ENCODE measurements around the gene TENM3. TPM values are rescaled to one million over a fixed set of nuclear protein-coding genes. Genes with fewer than 3 reads are reported as not detected.

The TENM3 gene
- total RNA-seq, 2 experiments from 2014 or later, result not detected

GRCh38 chr4:182228991-182229577 is 14.1 kb upstream of the TENM3 start:
- Mint-ChIP-seq H3K4me3 (no peak overlapping the region), H3K9me3 (no peaks in the 10 kb centered on the region), H3K27ac (no peak overlapping the region), H3K27me3 (no peaks in the 10 kb centered on the region), H3K4me1 (ENCODE audit: low read depth) (no peaks in the 10 kb centered on the region), H3K36me3 (ENCODE audit: low read depth) (no peaks in the 10 kb centered on the region)
- H3K9me3 ChIP-seq (ENCODE audit: control insufficient read depth in 1 of 2, insufficient read depth in 1 of 2, low read length in 2 of 2), result peaks cover 0 to 5% of the 10 kb centered on the region in 2 experiments
- ChIA-PET CTCF (no interaction called here), POLR2A (no interaction called here)
- no peak overlapping the region for H3K4me3 ChIP-seq (ENCODE audit: low read length)
- ATAC-seq (ENCODE audit: poor library complexity) (no peak), DNase-seq (no peak)
- no peak for TF ChIP-seq CTCF (IDR thresholded peaks at IDR 0.05)
- H3K4me1 ChIP-seq (ENCODE audit: insufficient read depth, low read length), result no peaks in the 10 kb centered on the region
- no peak overlapping the region for H3K27ac ChIP-seq (ENCODE audit: low read depth in 1 of 2, low read length in 2 of 2)
- no peaks in the 10 kb centered on the region for H3K36me3 ChIP-seq (ENCODE audit: insufficient read depth, low read length)
- intact Hi-C loops (cut with DNase I, micrococcal nuclease), result no loop called here
- no peaks in the 10 kb centered on the region for H3K27me3 ChIP-seq (ENCODE audit: control insufficient read depth in 1 of 2, insufficient read depth in 2 of 2, low read length in 2 of 2)

GRCh38 chr4:182230256-182230655 is 12.9 kb upstream of the TENM3 start:
- no peak overlapping the region for H3K27ac ChIP-seq (ENCODE audit: low read depth in 1 of 2, low read length in 2 of 2)
- Mint-ChIP-seq H3K27ac (no peak overlapping the region), H3K9me3 (no peaks in the 10 kb centered on the region), H3K27me3 (no peaks in the 10 kb centered on the region), H3K4me3 (no peak overlapping the region), H3K36me3 (ENCODE audit: low read depth) (no peaks in the 10 kb centered on the region), H3K4me1 (ENCODE audit: low read depth) (no peaks in the 10 kb centered on the region)
- H3K36me3 ChIP-seq (ENCODE audit: insufficient read depth, low read length), result no peaks in the 10 kb centered on the region
- no peak for DNase-seq
- H3K9me3 ChIP-seq (ENCODE audit: control insufficient read depth in 1 of 2, insufficient read depth in 1 of 2, low read length in 2 of 2), result peaks cover 0 to 5% of the 10 kb centered on the region in 2 experiments
- intact Hi-C loops (cut with DNase I, micrococcal nuclease), result no loop called here
- no peaks in the 10 kb centered on the region for H3K4me1 ChIP-seq (ENCODE audit: insufficient read depth, low read length)
- H3K4me3 ChIP-seq (ENCODE audit: low read length), result no peak overlapping the region
- no peak for TF ChIP-seq CTCF (IDR thresholded peaks at IDR 0.05)
- H3K27me3 ChIP-seq (ENCODE audit: control insufficient read depth in 1 of 2, insufficient read depth in 2 of 2, low read length in 2 of 2), result no peaks in the 10 kb centered on the region
- CTCF ChIA-PET, result no interaction called here
- no peak for ATAC-seq (ENCODE audit: poor library complexity)
- POLR2A ChIA-PET, result no interaction called here

- TF ChIP-seq CTCF (IDR thresholded peaks at IDR 0.05), result no peak
- ChIA-PET CTCF (no interaction called here), POLR2A (no interaction called here)
- H3K9me3 ChIP-seq (ENCODE audit: control insufficient read depth in 1 of 2, insufficient read depth in 1 of 2, low read length in 2 of 2), result peaks cover 0 to 5% of the 10 kb centered on the region in 2 experiments
- H3K4me1 Mint-ChIP-seq (ENCODE audit: low read depth), result no peaks in the 10 kb centered on the region
- no peaks in the 10 kb centered on the region for H3K36me3 Mint-ChIP-seq (ENCODE audit: low read depth)
- no peak overlapping the region for H3K27ac ChIP-seq (ENCODE audit: low read depth in 1 of 2, low read length in 2 of 2)
- no peaks in the 10 kb centered on the region for H3K9me3 Mint-ChIP-seq
- no peaks in the 10 kb centered on the region for H3K27me3 Mint-ChIP-seq
- H3K4me3 ChIP-seq (ENCODE audit: low read length), result no peak overlapping the region
- no peaks in the 10 kb centered on the region for H3K27me3 ChIP-seq (ENCODE audit: control insufficient read depth in 1 of 2, insufficient read depth in 2 of 2, low read length in 2 of 2)
- no peak for DNase-seq
- ATAC-seq (ENCODE audit: poor library complexity), result no peak
- no peak overlapping the region for H3K4me3 Mint-ChIP-seq
- H3K27ac Mint-ChIP-seq, result no peak overlapping the region
- no peaks in the 10 kb centered on the region for H3K4me1 ChIP-seq (ENCODE audit: insufficient read depth, low read length)
- H3K36me3 ChIP-seq (ENCODE audit: insufficient read depth, low read length), result no peaks in the 10 kb centered on the region
- intact Hi-C loops (cut with DNase I, micrococcal nuclease), result no loop called here
Observed at GRCh38 chr4:182231080-182231479, 12.1 kb upstream of the TENM3 start.
